AG04450 (cell line): ENCODE measurements around the gene TMEM87B. TPM values are rescaled to one million over a fixed set of nuclear protein-coding genes. Genes with fewer than 3 reads are reported as not detected.

Source experiments
- CTCF ChIA-PET: fragments of 300-600, 350-600 bp; formaldehyde crosslinking; extraction: SDS; loops from one replicate; lab custom pipeline; 2022; ENCODE audit warnings: antibody characterized with exemption, inconsistent platforms; lab: Charles Lee
- POLR2A ChIA-PET: fragments of 350-600 bp; formaldehyde crosslinking; extraction: SDS; loops from one replicate; lab custom pipeline; 2021; ENCODE audit warnings: antibody characterized with exemption, inconsistent platforms; lab: Yijun Ruan, JAX
- DNase-seq: peaks from one replicate; pipeline ENCODE4 v3.0.0-alpha.2; 2011; ENCODE audit warnings: low read depth, low spot score
- H3K27ac ChIP-seq: one replicate; pipeline ENCODE4 v1.5.1; 2012; ENCODE audit warnings: low read depth, low read length, control low read depth
- H3K27me3 ChIP-seq: one replicate; pipeline ENCODE4 v1.6.0; 2012; ENCODE audit warnings: low read length; ENCODE audit not compliant: control insufficient read depth, insufficient read depth
- H3K4me3 ChIP-seq: 2 replicates; pipeline ENCODE4 v1.5.1; 2011; ENCODE audit warnings: mild to moderate bottlenecking, low read depth, low read length, control low read depth
- H3K9me3 ChIP-seq: 2 replicates; pipeline ENCODE4 v1.5.1; 2012; ENCODE audit warnings: low read length; ENCODE audit not compliant: control insufficient read depth, insufficient read depth
- CTCF ChIP-seq: IDR thresholded peaks from 2 replicates; pipeline ENCODE4 v1.5.1; 2011; ENCODE audit warnings: low read depth, low read length, control low read depth, inconsistent platforms
- polyA plus RNA-seq: library from polyadenylated mRNA; depleted of rRNA; stranded (reverse); fragments of >200 nt; gene quantifications from 2 replicates; pipeline ENCODE4 v1.2.3, GENCODE V29; 2011

TMEM87B gene
- polyA plus RNA-seq, 1 experiment = 24.5 TPM

- no peak for DNase-seq
- ChIA-PET CTCF (interaction anchor here (0.6 to 1.6 kb wide), 2 partner anchors 16 to 24 kb away, joined by 3 read pairs; no protein-coding TSS in a partner anchor), POLR2A (interaction anchor here (1.9 kb wide), 1 partner anchor 38 kb away, joined by 7 read pairs; the partner anchor contains the start of gene TMEM87B)
- no peak for TF ChIP-seq CTCF
- H3K27ac ChIP-seq = peak overlapping the region; percentile 77
- H3K9me3 ChIP-seq = no peaks in the 10 kb centered on the region
- H3K27me3 ChIP-seq = no peaks in the 10 kb centered on the region
- no peak overlapping the region for H3K4me3 ChIP-seq
These were observed 38.1 kb downstream of the TMEM87B start for GRCh38 chr2:112093216-112093615.

- H3K27me3 ChIP-seq = no peaks in the 10 kb centered on the region
- CTCF ChIA-PET = interaction anchor here (1.1 kb wide), 1 partner anchor 26 kb away, joined by 4 read pairs; no protein-coding TSS in a partner anchor
- DNase-seq = no peak
- POLR2A ChIA-PET = interaction anchor here (0.6 kb wide), 1 partner anchor 125 kb away, joined by 3 read pairs; no protein-coding TSS in a partner anchor
- H3K9me3 ChIP-seq = no peaks in the 10 kb centered on the region
- H3K27ac ChIP-seq = no peak overlapping the region
- H3K4me3 ChIP-seq = no peak overlapping the region
- no peak for TF ChIP-seq CTCF
These were observed 40.6 kb downstream of the TMEM87B start for GRCh38 chr2:112095681-112096080.

GRCh38 chr2:112096098-112096497 lies 41.0 kb downstream of the TMEM87B start:
- no peak for TF ChIP-seq CTCF
- Histone ChIP-seq H3K9me3 (no peaks in the 10 kb centered on the region), H3K27me3 (no peaks in the 10 kb centered on the region), H3K27ac (no peak overlapping the region), H3K4me3 (no peak overlapping the region)
- POLR2A ChIA-PET = interaction anchor here (0.6 kb wide), 1 partner anchor 126 kb away, joined by 3 read pairs; no protein-coding TSS in a partner anchor
- no peak for DNase-seq
- CTCF ChIA-PET = interaction anchor here (1.1 kb wide), 1 partner anchor 26 kb away, joined by 4 read pairs; no protein-coding TSS in a partner anchor

- no peak overlapping the region for H3K4me3 ChIP-seq
- POLR2A ChIA-PET = no interaction called here
- H3K9me3 ChIP-seq = peaks cover 5% of the 10 kb centered on the region; the same call in 1 of the 2 replicates
- CTCF ChIA-PET = interaction anchor here (0.6 kb wide), 1 partner anchor 131 kb away, joined by 6 read pairs; no protein-coding TSS in a partner anchor
- no peak for TF ChIP-seq CTCF
- no peak for DNase-seq
- H3K27me3 ChIP-seq = no peaks in the 10 kb centered on the region
- no peak overlapping the region for H3K27ac ChIP-seq
These were observed 53.2 kb downstream of the TMEM87B start for GRCh38 chr2:112108178-112108832.

- Histone ChIP-seq H3K4me3 (no peak overlapping the region), H3K27ac (no peak overlapping the region), H3K27me3 (no peaks in the 10 kb centered on the region), H3K9me3 (peaks cover 5% of the 10 kb centered on the region; the same call in 1 of the 2 replicates)
- no peak for DNase-seq
- POLR2A ChIA-PET = no interaction called here
- CTCF ChIA-PET = interaction anchor here (0.6 to 0.7 kb wide), 3 partner anchors 16 to 603 kb away, joined by 3 to 4 read pairs (median 3); no protein-coding TSS in a partner anchor
- no peak for TF ChIP-seq CTCF
These were observed 54.2 kb downstream of the TMEM87B start for GRCh38 chr2:112109278-112109677.
